ENCODE results near the gene C1QTNF5.

The C1QTNF5 gene

DNA sequence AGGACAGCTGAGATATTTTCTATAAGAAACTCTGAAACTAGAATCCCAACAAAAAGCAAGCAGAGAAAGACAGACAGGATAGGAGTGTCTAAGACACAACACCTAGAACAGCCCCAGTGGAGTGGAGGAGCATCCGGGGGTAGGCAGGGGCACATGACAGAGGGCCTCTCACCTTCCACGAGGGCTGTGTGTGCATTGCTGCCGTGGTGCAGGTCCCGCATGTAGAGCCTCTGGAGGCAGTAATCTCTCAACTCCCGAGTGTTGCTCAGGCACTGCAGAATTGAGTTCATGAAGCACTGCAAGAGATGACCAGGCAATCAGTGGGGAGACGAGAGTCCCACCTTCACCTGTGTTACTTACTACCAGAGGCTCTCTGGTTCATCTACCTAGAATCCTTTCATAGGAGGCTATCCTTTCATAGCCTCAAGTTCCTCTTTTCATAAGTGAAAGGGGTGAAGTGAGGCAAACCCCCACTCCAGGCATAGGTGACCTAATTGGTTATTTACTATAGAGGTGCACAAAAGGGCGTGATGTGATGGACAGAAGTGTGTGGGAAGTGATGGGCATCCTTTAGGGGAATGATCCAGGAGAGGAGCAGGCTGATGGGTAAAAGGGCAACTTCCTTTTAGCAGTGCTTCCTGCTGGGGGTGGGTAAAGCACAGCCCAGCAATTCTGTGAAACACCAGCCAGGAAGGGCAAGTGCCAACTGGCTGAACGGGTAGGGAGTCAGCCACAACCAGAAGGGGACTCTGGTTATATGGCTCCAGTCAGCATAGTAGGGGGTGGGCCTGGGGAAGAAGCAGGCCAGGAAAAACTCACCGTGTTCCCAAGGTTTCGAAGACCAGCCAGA is 18.9 kb upstream of the C1QTNF5 start:
- DNase-seq (ENCODE audit: low spot score): no peak

DNA sequence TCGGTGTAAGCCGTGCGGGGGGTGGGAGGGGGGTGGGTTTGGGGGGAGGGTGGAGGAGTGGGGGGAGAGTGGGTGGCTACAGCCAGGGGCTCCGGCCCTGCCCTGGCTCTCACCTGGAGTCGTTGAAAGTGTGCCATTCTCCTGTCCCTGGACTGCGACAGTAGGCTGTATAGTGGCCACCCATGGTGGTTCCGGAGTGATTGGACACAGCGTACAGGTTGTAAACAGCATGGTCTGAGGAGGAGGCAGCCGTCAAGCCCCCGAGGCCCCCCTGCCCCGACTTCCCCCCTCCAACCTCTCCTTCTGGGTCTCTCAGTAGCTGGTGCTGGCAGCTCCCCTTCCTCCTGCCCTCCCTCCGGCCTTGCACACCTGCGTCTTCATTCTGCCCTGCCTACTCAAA is 16.4 kb upstream of the C1QTNF5 start:
- no peak for DNase-seq (ENCODE audit: low spot score)

DNA sequence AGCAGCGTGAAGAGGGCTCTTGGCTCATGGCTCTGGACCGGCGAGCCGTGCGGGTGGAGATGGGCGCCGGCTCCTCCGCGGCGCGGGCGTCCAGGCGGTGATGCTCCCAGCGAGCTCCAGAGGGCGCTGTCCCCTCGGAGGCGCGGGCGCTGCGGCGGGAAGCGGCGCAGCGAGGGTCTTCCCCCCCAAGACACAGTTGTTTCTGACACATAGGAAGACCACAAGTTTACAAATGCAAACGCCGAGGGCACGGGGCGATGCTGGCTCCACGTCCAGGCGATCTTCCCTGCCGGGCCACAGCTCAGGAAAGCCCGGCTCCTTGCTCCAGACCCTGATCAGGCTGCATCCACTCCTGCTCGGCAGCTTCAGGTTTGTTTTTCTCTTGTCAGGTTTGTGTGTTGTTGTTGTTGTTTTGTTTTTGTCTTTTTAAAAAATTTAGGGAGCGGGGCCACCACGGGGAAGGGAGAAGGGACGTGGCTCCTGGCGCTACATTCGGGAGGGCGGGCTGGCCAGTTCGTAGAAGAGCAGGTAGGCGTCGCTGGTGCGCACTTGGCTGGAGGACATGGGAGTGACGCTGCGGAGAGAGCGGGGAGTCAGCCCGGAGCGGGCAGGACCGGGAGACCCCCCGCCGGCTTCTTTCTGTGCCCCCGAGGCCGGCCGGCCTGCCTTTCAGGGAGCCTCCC is 15.8 kb upstream of the C1QTNF5 start:
- DNase-seq (ENCODE audit: low spot score): no peak

GRCh38 chr11:119355091-119355843 is 14.6 kb upstream of the C1QTNF5 start:
- DNase-seq (ENCODE audit: low spot score): no peak

DNA sequence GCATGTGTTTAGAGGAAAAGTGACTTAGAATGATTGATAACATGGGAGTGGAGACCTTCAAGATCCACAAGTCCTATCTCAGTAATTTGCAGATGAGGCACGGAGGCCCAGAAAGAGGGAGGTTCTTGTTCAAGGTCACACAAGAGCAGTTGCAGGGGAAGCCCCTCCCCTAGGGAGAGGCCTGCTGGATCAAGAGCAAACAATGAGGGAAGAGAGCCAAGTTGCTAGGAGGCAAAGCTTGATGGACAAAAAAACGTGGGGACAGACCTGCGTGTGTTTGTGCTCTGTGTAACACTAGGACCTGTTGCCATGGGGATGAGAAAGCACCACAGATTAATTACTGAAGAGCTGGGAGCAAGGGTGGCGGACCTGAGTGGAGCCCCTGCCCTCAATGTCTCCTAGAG is 12.2 kb upstream of the C1QTNF5 start:
- no peak for DNase-seq (ENCODE audit: low spot score)

DNA sequence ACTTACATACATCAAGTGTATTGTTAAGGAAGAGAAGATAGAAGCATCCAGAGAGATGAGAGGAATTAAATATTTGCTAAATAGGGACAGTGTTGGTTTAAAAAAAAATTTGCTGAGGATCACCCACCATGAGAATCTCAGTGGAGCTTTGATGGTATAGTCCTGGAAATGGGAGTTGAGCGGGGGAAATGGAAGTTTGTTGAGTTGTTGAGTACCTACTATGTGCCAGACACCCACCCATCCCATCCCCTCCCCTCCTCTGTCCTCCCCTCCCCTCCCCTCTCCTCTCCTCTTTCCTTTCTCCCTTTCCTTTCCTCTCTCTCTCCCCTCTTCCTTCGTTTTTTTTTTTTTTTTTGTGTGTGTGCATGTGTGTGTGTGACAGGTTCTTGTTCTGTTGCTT is 10.5 kb upstream of the C1QTNF5 start:
- DNase-seq (ENCODE audit: low spot score): no peak

GRCh38 chr11:119350302-119350701 is 9.6 kb upstream of the C1QTNF5 start:
- DNase-seq (ENCODE audit: low spot score): no peak

DNA sequence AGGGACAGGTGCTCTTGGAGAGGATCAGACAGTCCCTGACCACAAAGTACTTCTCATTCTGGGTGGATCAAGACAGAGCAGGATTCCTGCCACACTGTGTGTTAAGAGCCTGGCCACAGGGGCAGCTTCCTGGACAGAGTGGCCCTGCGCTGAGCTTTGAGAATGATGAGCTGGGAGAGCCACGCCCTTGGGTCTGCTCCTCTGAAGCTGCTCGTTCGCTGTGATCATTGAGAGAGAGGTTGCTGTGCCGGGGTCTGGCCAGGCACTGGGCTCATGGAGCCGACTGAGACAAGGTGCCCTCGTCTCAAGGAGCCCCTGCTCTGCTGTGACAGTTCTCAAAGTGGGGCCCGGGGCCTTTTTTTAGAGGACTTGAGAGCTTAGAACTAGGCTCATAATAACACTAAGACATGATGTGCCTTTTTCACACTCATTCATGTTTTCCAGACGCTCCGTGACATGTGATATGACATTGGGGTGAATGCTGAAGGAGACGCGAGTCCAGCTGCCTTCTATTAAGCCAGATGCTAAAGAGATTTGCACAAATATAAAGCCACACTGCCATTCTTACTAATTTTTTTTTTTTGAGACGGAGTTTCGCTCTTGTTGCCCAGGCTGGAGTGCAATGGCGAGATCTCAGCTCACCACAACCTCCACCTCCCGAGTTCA is 7.4 kb upstream of the C1QTNF5 start:
- no peak for DNase-seq (ENCODE audit: low spot score)

DNA sequence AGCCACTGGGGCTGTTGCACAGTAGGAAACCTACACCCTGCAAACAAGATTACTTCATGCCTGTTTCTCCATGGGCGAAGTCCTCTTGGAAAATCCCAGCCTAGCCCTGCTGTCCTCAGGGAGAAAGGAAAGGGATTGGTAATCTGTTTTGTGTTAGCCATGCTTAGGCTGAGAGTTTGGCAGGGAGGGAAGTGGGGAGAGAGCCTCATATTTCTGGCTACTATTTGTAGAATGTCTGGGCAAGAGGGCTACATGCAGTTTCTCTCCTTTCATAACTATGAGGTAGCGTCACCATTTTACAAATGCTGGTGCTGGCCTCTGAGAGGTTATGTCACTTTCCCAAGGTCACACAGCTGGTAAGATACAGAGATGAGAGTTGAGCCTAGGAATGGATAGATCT is 6.6 kb upstream of the C1QTNF5 start:
- DNase-seq (ENCODE audit: low spot score): no peak

DNA sequence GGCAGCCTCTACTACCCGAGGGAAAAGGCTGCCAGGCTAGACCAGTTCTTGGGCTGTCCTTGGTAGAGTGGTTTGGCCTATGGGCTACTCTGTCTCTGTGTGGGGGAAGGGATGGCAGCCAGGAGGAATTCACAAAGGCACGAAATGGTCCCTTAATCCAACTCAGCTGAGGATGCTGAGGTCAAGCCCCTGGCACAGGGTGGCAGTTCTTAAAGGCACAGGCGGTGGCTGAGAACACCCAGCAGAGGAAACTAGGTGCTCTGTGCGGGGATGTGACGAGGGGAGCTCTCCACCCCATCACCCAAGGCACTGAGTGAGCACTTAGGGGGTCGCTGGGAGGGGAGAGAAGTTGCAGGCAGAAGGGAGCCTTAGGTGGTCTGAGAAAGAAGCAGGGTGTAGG is 5.9 kb upstream of the C1QTNF5 start, which contains the start of gene MFRP:
Gene MFRP (minus strand): TSS at position 101 of the 400 bp plus-strand sequence. CDS start 192 bp downstream, outside the sequence.
- DNase-seq (ENCODE audit: low spot score): no peak

- DNase-seq (ENCODE audit: low spot score): no peak
Measured at GRCh38 chr11:119345685-119346084, 5.0 kb upstream of the C1QTNF5 start.

DNA sequence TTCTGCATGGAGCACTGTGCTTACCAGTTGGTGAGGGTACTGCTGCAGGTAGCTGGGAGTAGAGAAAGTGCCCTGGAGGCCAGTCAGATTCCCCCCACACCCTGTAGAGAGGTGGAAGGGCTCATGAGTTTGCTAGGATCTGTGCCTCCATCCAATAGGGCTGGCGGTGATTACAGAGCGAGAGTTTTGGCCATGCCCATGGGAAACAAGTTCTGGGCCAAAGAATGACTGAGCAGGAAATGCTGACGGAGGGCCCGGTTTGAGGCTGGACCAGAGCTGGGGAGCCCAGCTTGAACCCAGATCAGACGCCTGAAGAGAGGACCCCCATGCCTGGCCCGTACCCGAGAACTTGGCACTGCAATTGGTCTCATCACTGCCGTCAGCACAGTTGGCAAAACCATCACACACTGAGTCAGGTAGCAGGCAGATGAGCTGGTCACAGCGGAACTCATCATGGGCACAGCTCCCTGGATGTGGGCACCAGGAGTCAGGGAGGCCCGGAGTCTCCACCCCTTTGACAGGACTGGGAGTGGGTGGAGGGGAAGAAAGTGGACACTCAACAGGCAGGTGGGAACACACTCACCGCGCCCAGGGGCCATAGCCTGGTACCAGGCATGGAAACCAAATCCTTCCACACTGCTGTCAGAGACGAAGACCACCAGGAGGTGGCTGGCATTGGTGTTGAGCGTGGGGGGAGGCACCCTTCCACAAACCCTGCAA is 3.8 kb upstream of the C1QTNF5 start:
- no peak for DNase-seq (ENCODE audit: low spot score)

GRCh38 chr11:119343726-119344125 is 3.0 kb upstream of the C1QTNF5 start:
- DNase-seq (ENCODE audit: low spot score): no peak

DNA sequence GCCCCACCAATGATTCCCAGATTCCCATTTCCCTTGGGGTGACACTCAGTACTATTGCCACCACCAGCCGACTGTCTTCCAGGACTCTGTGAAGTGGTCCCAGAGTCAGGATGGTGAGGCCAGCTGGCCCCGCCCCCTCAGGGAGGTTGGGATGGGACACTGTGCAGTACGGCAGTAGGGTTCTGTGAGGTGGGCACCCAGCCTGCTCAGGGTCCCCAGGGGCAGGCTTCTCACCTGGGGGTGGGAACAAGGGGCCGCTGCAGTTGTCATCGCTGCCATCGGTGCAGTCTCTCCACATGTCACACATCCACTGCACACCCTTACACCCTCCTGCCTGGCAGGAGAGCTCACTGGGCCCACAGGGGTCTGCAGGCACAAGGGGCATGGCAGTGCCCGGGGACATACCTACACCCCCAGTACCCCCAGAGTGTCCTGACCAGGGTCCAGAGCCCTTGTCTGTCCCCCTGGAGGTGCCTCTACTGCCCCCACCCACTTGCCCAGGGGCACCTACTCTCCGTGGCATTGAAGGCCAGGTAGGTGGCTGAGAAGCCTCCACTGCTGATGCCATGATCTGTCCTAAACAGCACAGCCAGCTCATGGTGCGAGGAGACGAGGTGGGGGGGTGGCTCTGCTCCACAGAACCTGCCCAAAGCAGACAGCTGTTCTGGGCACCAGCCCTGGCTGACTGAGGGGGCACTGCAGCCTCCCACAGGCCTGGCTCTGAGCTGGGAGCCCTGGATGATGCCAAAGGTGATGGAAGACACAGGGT is 1.9 kb upstream of the C1QTNF5 start:
- no peak for DNase-seq (ENCODE audit: low spot score)

DNA sequence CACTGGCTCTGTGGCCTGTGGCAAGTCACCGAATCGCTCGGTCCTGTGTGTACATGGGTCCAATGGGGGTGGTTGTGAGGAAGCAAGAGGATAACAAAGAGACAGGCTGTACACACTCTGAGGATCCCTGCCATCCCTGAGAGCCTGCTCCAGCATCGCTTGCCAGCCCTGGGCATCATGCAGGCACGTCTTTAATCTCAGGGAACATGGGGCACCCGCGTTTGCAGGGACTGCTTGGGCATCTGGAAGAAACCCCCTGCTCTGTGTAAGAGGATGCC is 1.3 kb upstream of the C1QTNF5 start:
- DNase-seq (ENCODE audit: low spot score): no peak

- DNase-seq (ENCODE audit: low spot score): no peak
Measured at GRCh38 chr11:119341222-119342022, 739 bp upstream of the C1QTNF5 start.

GRCh38 chr11:119339589-119340334 is 921 bp downstream of the C1QTNF5 start:
- DNase-seq (ENCODE audit: low spot score): no peak

GRCh38 chr11:119338965-119339588 is 1.6 kb downstream of the C1QTNF5 start:
- no peak for DNase-seq (ENCODE audit: low spot score)

Data from SK-N-DZ (cell line).